ENCODE data around the gene GCC1.

GRCh38 chr7:127578711-127579275 lies 6.6 kb downstream of the GCC1 start:
- TF ChIP-seq CTCF (IDR thresholded peaks at IDR 0.05) (no peak), POLR2A (IDR thresholded peaks at IDR 0.05) (no peak), POLR2AphosphoS5 (IDR thresholded peaks at IDR 0.05) (no peak)

All from sigmoid colon (tissue), 4 donors.